GM12865 (cell line): Measurements from ENCODE around the gene TBC1D32.

Experiments
- DNase-seq: peaks from one replicate; pipeline ENCODE4 v3.0.0; 2010; ENCODE audit warnings: low read depth
- H3K4me3 ChIP-seq: 2 replicates; pipeline ENCODE4 v1.5.1; 2011; ENCODE audit warnings: mild to moderate bottlenecking, low read depth, low read length, control low read depth
- TF ChIP-seq, protein P1 (sequence below): IDR thresholded peaks from 2 replicates; pipeline ENCODE4 v1.5.1; 2011; ENCODE audit warnings: low read length, control low read depth, low read depth, inconsistent platforms; ENCODE audit not compliant: insufficient read depth; ENCODE audit errors: missing control alignments

The TBC1D32 gene

GRCh38 chr6:121032268-121033006 is 301.8 kb downstream of the TBC1D32 start:
- no peak for DNase-seq
- no peak overlapping the region for H3K4me3 ChIP-seq
- TF ChIP-seq, protein P1, sequence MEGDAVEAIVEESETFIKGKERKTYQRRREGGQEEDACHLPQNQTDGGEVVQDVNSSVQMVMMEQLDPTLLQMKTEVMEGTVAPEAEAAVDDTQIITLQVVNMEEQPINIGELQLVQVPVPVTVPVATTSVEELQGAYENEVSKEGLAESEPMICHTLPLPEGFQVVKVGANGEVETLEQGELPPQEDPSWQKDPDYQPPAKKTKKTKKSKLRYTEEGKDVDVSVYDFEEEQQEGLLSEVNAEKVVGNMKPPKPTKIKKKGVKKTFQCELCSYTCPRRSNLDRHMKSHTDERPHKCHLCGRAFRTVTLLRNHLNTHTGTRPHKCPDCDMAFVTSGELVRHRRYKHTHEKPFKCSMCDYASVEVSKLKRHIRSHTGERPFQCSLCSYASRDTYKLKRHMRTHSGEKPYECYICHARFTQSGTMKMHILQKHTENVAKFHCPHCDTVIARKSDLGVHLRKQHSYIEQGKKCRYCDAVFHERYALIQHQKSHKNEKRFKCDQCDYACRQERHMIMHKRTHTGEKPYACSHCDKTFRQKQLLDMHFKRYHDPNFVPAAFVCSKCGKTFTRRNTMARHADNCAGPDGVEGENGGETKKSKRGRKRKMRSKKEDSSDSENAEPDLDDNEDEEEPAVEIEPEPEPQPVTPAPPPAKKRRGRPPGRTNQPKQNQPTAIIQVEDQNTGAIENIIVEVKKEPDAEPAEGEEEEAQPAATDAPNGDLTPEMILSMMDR = no peak
